GM12878 (cell line): ENCODE measurements around the gene IGLL5. TPM values are rescaled to one million over a fixed set of nuclear protein-coding genes. Genes with fewer than 3 reads are reported as not detected.

ENCODE experiments used
- ATAC-seq: fragments of 200-7000 bp; cut with Tn5 transposase; 3 replicates; pipeline ENCODE4 v1.9.1; 2020; ENCODE audit warnings: mild to moderate bottlenecking, moderate library complexity
- BruUV-seq: library from RNA; stranded (reverse); fragments of 400-500 nt; replicated peaks from 2 replicates; lab custom pipeline; 2021; lab: Mats Ljungman, UMichigan
- CTCF ChIA-PET: fragments of 300-600 bp; sonication (Branson Sonifier 250); formaldehyde crosslinking; extraction: SDS; loops from one replicate; lab custom pipeline; 2021; ENCODE audit warnings: inconsistent platforms; lab: Yijun Ruan, JAX
- POLR2A ChIA-PET: fragments of 350-600 bp; formaldehyde crosslinking; extraction: SDS; loops from one replicate; lab custom pipeline; 2021; ENCODE audit warnings: inconsistent platforms; lab: Charles Lee
- RAD21 ChIA-PET: fragments of 300-600 bp; sonication (Branson Sonifier 250); formaldehyde crosslinking; loops from one replicate; lab custom pipeline; 2023; ENCODE audit warnings: antibody characterized with exemption; ENCODE audit not compliant: unreplicated experiment; lab: Charles Lee
- SMC1A ChIA-PET: fragments of 300-600 bp; sonication (Branson Sonifier 250); formaldehyde crosslinking; loops from one replicate; lab custom pipeline; 2023; ENCODE audit not compliant: unreplicated experiment, uncharacterized antibody; lab: Charles Lee
- DNase-seq: peaks from one replicate; pipeline ENCODE4 v3.0.0-alpha.2; 2011; ENCODE audit warnings: low read depth, low spot score
- FAIRE-seq: peaks from 3 replicates; lab custom pipeline; 2011; peaks lifted over from hg19 to GRCh38; lab: Jason Lieb, UNC
- H2AFZ ChIP-seq: 2 replicates; pipeline ENCODE4 v1.6.0; 2011; ENCODE audit warnings: low read depth, low read length, control low read depth; ENCODE audit not compliant: control insufficient read depth
- H3K27ac ChIP-seq: 2 replicates; pipeline ENCODE4 v1.5.1; 2011; ENCODE audit warnings: control low read depth; ENCODE audit not compliant: control insufficient read depth, insufficient read depth
- H3K27me3 ChIP-seq, 2 experiments: replicated peaks in 1 of 2; 2 replicates each; pipeline versions ENCODE4 v1.6.0 to v1.6.1; 2011; ENCODE audit warnings: low read length in 1 of 2; ENCODE audit not compliant: control insufficient read depth in 2 of 2, insufficient read depth in 2 of 2
- H3K36me3 ChIP-seq, 2 experiments: 2 replicates each; pipeline ENCODE4 v1.5.1; 2011; ENCODE audit warnings: low read length in 1 of 2; ENCODE audit not compliant: control insufficient read depth in 2 of 2, insufficient read depth in 2 of 2
- H3K4me1 ChIP-seq: 2 replicates; pipeline ENCODE4 v1.6.1; 2011; ENCODE audit warnings: mild to moderate bottlenecking, low read length, moderate library complexity, mixed read lengths; ENCODE audit not compliant: control insufficient read depth, insufficient read depth
- H3K4me2 ChIP-seq: 2 replicates; pipeline ENCODE4 v1.6.0; 2011; ENCODE audit warnings: control low read depth; ENCODE audit not compliant: control insufficient read depth, insufficient read depth
- H3K4me3 ChIP-seq: fragments of 200-600 bp; sonication (generic); 2 replicates; pipeline ENCODE4 v1.5.1; 2016
- H3K79me2 ChIP-seq: 2 replicates; pipeline ENCODE4 v1.6.0; 2011; ENCODE audit warnings: low read length; ENCODE audit not compliant: control insufficient read depth, insufficient read depth
- H3K9ac ChIP-seq: 2 replicates; pipeline ENCODE4 v1.8.0; 2011; ENCODE audit warnings: low read length, control low read depth, mixed read lengths; ENCODE audit not compliant: control insufficient read depth, insufficient read depth
- H3K9me3 ChIP-seq: replicated peaks from 3 replicates; pipeline ENCODE4 v1.5.1; 2011; ENCODE audit warnings: mild to moderate bottlenecking, low read length; ENCODE audit not compliant: control insufficient read depth, insufficient read depth
- H4K20me1 ChIP-seq: 2 replicates; pipeline ENCODE4 v1.6.0; 2011; ENCODE audit not compliant: control insufficient read depth, insufficient read depth
- NFYA ChIP-seq: IDR thresholded peaks from 2 replicates; pipeline ENCODE4 v1.6.1; 2011; ENCODE audit warnings: low read depth, mild to moderate bottlenecking, low read length, improper control_type of control experiment, borderline replicate concordance
- PAX5 ChIP-seq: IDR thresholded peaks from 2 replicates; pipeline ENCODE4 v1.6.1; 2011; ENCODE audit warnings: low read depth, low read length, borderline replicate concordance
- SMAD5 ChIP-seq: IDR thresholded peaks from 2 replicates; pipeline ENCODE4 v1.6.1; 2016; ENCODE audit warnings: antibody characterized with exemption, low read depth
- TCF12 ChIP-seq: IDR thresholded peaks from 2 replicates; pipeline ENCODE4 v1.6.1; 2011; ENCODE audit warnings: low read depth, mild to moderate bottlenecking, low read length
- ZBED1 ChIP-seq: IDR thresholded peaks from 2 replicates; pipeline ENCODE4 v1.6.1; 2016; ENCODE audit warnings: borderline replicate concordance
- WGBS: methylation state at CpG from one replicate; pipeline ENCODE4 v1.1.6; 2016; ENCODE audit warnings: low lambda C conversion rate; ENCODE audit not compliant: insufficient replicate concordance, insufficient coverage; ENCODE audit errors: missing lambda C conversion rate; 5-methylcytosine and 5-hydroxymethylcytosine counted together
- in situ Hi-C: fragments of 300-500 bp; cut with MboI; formaldehyde crosslinking; loops from 9 replicates; pipeline ENCODE4 v1.14.3; 2018; ENCODE audit warnings: mixed read lengths
- intact Hi-C: fragments of 100-400 bp; cut with micrococcal nuclease; formaldehyde crosslinking; loops from one replicate; pipeline ENCODE4 v1.14.2; 2022; ENCODE audit not compliant: unreplicated experiment
- polyA plus RNA-seq, 11 experiments: library from polyadenylated mRNA; depleted of rRNA in 4 of 11; unstranded in 6 of 11; stranded (reverse) in 5 of 11; fragments of >200 nt; fragmentation: Nextera tagmentation in 4 of 11; fragmentation: Illumina TruSeq in 1 of 11; extraction: Ambion mirVana in 4 of 11; extraction: Trizol in 1 of 11; gene quantifications; 1 replicate in 1 of 11; 2 replicates in 10 of 11; pipeline versions ENCODE4 v1.2.1 to v1.2.3, GENCODE V29; 2011 to 2016; ENCODE audit warnings: inconsistent platforms in 2 of 11, missing spikeins in 2 of 11, low read depth in 1 of 11
- total RNA-seq, 4 experiments: library from RNA; depleted of rRNA in 3 of 4; stranded (reverse); fragments of >200 nt in 3 of 4; fragmentation: Illumina TruSeq in 1 of 4; extraction: Trizol in 1 of 4; gene quantifications; 2 replicates each; pipeline versions ENCODE4 v1.2.1 to v1.2.3, GENCODE V29; 2013 to 2021
- TF ChIP-seq, protein P1 (sequence below): IDR thresholded peaks from 2 replicates; pipeline ENCODE4 v1.6.1; 2012; ENCODE audit warnings: low read depth, low read length, improper control_type of control experiment
- TF ChIP-seq, protein P2 (sequence below): IDR thresholded peaks from 2 replicates; pipeline ENCODE4 v1.6.1; 2011; ENCODE audit warnings: borderline replicate concordance, low read depth, mild to moderate bottlenecking, moderate library complexity, mixed read lengths, low read length; ENCODE audit not compliant: insufficient read depth; ENCODE audit errors: extremely low read length
- TF ChIP-seq, protein P3 (sequence below), 3 experiments: IDR thresholded peaks in 2 of 3; conservative IDR thresholded peaks in 1 of 3; 2 replicates each; pipeline ENCODE4 v1.5.1; 2011; ENCODE audit warnings: low read depth in 3 of 3, low read length in 3 of 3, mild to moderate bottlenecking in 3 of 3, control low read depth in 2 of 3, moderate library complexity in 2 of 3, inconsistent platforms in 1 of 3, mixed read lengths in 1 of 3; ENCODE audit not compliant: control insufficient read depth in 2 of 3, insufficient read depth in 1 of 3; ENCODE audit errors: extremely low read depth in 1 of 3

IGLL5 gene
- total and polyA plus RNA-seq, 10 of the 15 experiments (the other 5 are each of a cell fraction or from before 2014, with no cell fraction given): not detected

DNA sequence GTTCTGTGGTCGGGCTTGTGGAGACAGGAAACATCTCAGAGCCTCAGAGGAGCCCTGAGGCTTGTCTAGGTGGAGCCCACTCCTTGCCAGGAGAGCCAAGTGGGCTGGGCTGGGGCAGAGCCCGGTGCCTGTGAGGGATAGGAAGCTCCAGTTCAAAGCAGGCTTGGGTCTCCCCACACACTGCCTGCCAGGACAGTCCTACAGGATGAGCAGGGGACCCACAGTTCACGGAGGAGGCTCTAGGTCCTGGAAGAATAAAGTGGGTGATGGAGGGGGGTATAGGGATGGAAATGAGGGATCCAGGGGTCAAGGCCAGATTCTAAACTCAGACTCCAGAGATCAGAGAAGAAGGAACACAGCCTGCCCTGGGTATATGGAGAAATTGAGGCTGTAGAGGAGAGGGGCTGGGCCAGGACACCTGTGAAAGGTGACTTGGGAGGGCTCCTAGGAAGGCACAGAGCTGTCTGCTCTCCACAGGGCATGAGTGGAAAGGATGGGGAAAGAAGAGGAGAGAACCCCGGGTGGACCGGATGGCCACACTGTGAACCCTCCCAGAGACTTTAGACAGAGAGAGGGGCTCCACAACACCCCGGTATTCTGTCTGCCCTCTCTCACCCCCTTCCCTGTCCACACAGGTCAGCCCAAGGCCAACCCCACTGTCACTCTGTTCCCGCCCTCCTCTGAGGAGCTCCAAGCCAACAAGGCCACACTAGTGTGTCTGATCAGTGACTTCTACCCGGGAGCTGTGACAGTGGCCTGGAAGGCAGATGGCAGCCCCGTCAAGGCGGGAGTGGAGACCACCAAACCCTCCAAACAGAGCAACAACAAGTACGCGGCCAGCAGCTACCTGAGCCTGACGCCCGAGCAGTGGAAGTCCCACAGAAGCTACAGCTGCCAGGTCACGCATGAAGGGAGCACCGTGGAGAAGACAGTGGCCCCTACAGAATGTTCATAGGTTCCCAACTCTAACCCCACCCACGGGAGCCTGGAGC is 7.4 kb downstream of the IGLL5 start:
- H3K9ac ChIP-seq: no peak overlapping the region
- BruUV-seq: no TSS peak
- TF ChIP-seq NFYA (no peak), ZBED1 (no peak), TCF12 (no peak), PAX5 (no peak), SMAD5 (no peak)
- TF ChIP-seq, protein P1, sequence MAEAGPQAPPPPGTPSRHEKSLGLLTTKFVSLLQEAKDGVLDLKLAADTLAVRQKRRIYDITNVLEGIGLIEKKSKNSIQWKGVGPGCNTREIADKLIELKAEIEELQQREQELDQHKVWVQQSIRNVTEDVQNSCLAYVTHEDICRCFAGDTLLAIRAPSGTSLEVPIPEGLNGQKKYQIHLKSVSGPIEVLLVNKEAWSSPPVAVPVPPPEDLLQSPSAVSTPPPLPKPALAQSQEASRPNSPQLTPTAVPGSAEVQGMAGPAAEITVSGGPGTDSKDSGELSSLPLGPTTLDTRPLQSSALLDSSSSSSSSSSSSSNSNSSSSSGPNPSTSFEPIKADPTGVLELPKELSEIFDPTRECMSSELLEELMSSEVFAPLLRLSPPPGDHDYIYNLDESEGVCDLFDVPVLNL: no peak
- TF ChIP-seq, protein P2, sequence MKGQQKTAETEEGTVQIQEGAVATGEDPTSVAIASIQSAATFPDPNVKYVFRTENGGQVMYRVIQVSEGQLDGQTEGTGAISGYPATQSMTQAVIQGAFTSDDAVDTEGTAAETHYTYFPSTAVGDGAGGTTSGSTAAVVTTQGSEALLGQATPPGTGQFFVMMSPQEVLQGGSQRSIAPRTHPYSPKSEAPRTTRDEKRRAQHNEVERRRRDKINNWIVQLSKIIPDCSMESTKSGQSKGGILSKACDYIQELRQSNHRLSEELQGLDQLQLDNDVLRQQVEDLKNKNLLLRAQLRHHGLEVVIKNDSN: no peak
- TF ChIP-seq, protein P3, sequence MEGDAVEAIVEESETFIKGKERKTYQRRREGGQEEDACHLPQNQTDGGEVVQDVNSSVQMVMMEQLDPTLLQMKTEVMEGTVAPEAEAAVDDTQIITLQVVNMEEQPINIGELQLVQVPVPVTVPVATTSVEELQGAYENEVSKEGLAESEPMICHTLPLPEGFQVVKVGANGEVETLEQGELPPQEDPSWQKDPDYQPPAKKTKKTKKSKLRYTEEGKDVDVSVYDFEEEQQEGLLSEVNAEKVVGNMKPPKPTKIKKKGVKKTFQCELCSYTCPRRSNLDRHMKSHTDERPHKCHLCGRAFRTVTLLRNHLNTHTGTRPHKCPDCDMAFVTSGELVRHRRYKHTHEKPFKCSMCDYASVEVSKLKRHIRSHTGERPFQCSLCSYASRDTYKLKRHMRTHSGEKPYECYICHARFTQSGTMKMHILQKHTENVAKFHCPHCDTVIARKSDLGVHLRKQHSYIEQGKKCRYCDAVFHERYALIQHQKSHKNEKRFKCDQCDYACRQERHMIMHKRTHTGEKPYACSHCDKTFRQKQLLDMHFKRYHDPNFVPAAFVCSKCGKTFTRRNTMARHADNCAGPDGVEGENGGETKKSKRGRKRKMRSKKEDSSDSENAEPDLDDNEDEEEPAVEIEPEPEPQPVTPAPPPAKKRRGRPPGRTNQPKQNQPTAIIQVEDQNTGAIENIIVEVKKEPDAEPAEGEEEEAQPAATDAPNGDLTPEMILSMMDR (IDR thresholded peaks at IDR 0.05 in 2 of 3, conservative IDR thresholded peaks at IDR 0.05 in 1 of 3; ENCODE audit: control insufficient read depth in 2 of 3, extremely low read depth in 1 of 3, insufficient read depth in 1 of 3, low read depth in 3 of 3, low read length in 3 of 3): no peak
- SMC1A ChIA-PET: no interaction called here
- no peak overlapping the region for H3K27ac ChIP-seq
- H3K9me3 ChIP-seq: no peaks in the 10 kb centered on the region
- H3K36me3 ChIP-seq: no peaks in the 10 kb centered on the region
- in situ Hi-C loops: no loop called here
- POLR2A ChIA-PET: no interaction called here
- FAIRE-seq (no peak), ATAC-seq (no peak), DNase-seq (no peak)
- H2AFZ ChIP-seq: no peak overlapping the region
- no peaks in the 10 kb centered on the region for H3K4me1 ChIP-seq
- no peaks in the 10 kb centered on the region for H3K27me3 ChIP-seq
- RAD21 ChIA-PET: no interaction called here
- H3K4me3 ChIP-seq: no peak overlapping the region
- no peaks in the 10 kb centered on the region for H4K20me1 ChIP-seq
- WGBS: 30% methylated on average over 9 of the region's 17 CpGs
- no peak overlapping the region for H3K4me2 ChIP-seq
- CTCF ChIA-PET: no interaction called here
- intact Hi-C loops: no loop called here
- peaks cover 3% of the 10 kb centered on the region for H3K79me2 ChIP-seq
